GM12878 (cell line): ENCODE measurements around the gene RNF167. TPM values are rescaled to one million over a fixed set of nuclear protein-coding genes. Genes with fewer than 3 reads are reported as not detected.

Experiments
- ATAC-seq: fragments of 200-7000 bp; cut with Tn5 transposase; 3 replicates; pipeline ENCODE4 v1.9.1; 2020; ENCODE audit warnings: mild to moderate bottlenecking, moderate library complexity
- BruUV-seq: library from RNA; stranded (reverse); fragments of 400-500 nt; replicated peaks from 2 replicates; lab custom pipeline; 2021; lab: Mats Ljungman, UMichigan
- CTCF ChIA-PET: fragments of 300-600 bp; sonication (Branson Sonifier 250); formaldehyde crosslinking; extraction: SDS; loops from one replicate; lab custom pipeline; 2021; ENCODE audit warnings: inconsistent platforms; lab: Yijun Ruan, JAX
- POLR2A ChIA-PET: fragments of 350-600 bp; formaldehyde crosslinking; extraction: SDS; loops from one replicate; lab custom pipeline; 2021; ENCODE audit warnings: inconsistent platforms; lab: Charles Lee
- RAD21 ChIA-PET: fragments of 300-600 bp; sonication (Branson Sonifier 250); formaldehyde crosslinking; loops from one replicate; lab custom pipeline; 2023; ENCODE audit warnings: antibody characterized with exemption; ENCODE audit not compliant: unreplicated experiment; lab: Charles Lee
- SMC1A ChIA-PET: fragments of 300-600 bp; sonication (Branson Sonifier 250); formaldehyde crosslinking; loops from one replicate; lab custom pipeline; 2023; ENCODE audit not compliant: unreplicated experiment, uncharacterized antibody; lab: Charles Lee
- DNase-seq: peaks from one replicate; pipeline ENCODE4 v3.0.0-alpha.2; 2011; ENCODE audit warnings: low read depth, low spot score
- FAIRE-seq: peaks from 3 replicates; lab custom pipeline; 2011; peaks lifted over from hg19 to GRCh38; lab: Jason Lieb, UNC
- H2AFZ ChIP-seq: 2 replicates; pipeline ENCODE4 v1.6.0; 2011; ENCODE audit warnings: low read depth, low read length, control low read depth; ENCODE audit not compliant: control insufficient read depth
- H3K27ac ChIP-seq: 2 replicates; pipeline ENCODE4 v1.5.1; 2011; ENCODE audit warnings: control low read depth; ENCODE audit not compliant: control insufficient read depth, insufficient read depth
- H3K27me3 ChIP-seq, 2 experiments: replicated peaks in 1 of 2; 2 replicates each; pipeline versions ENCODE4 v1.6.0 to v1.6.1; 2011; ENCODE audit warnings: low read length in 1 of 2; ENCODE audit not compliant: control insufficient read depth in 2 of 2, insufficient read depth in 2 of 2
- H3K36me3 ChIP-seq, 2 experiments: 2 replicates each; pipeline ENCODE4 v1.5.1; 2011; ENCODE audit warnings: low read length in 1 of 2; ENCODE audit not compliant: control insufficient read depth in 2 of 2, insufficient read depth in 2 of 2
- H3K4me1 ChIP-seq: 2 replicates; pipeline ENCODE4 v1.6.1; 2011; ENCODE audit warnings: mild to moderate bottlenecking, low read length, moderate library complexity, mixed read lengths; ENCODE audit not compliant: control insufficient read depth, insufficient read depth
- H3K4me2 ChIP-seq: 2 replicates; pipeline ENCODE4 v1.6.0; 2011; ENCODE audit warnings: control low read depth; ENCODE audit not compliant: control insufficient read depth, insufficient read depth
- H3K4me3 ChIP-seq: fragments of 200-600 bp; sonication (generic); 2 replicates; pipeline ENCODE4 v1.5.1; 2016
- H3K79me2 ChIP-seq: 2 replicates; pipeline ENCODE4 v1.6.0; 2011; ENCODE audit warnings: low read length; ENCODE audit not compliant: control insufficient read depth, insufficient read depth
- H3K9ac ChIP-seq: 2 replicates; pipeline ENCODE4 v1.8.0; 2011; ENCODE audit warnings: low read length, control low read depth, mixed read lengths; ENCODE audit not compliant: control insufficient read depth, insufficient read depth
- H3K9me3 ChIP-seq: replicated peaks from 3 replicates; pipeline ENCODE4 v1.5.1; 2011; ENCODE audit warnings: mild to moderate bottlenecking, low read length; ENCODE audit not compliant: control insufficient read depth, insufficient read depth
- H4K20me1 ChIP-seq: 2 replicates; pipeline ENCODE4 v1.6.0; 2011; ENCODE audit not compliant: control insufficient read depth, insufficient read depth
- CHD2 ChIP-seq: IDR thresholded peaks from 2 replicates; pipeline ENCODE4 v1.6.1; 2011; ENCODE audit warnings: low read depth, low read length, improper control_type of control experiment, borderline replicate concordance
- HDAC6 ChIP-seq: fragments of 200-600 bp; sonication (generic); IDR thresholded peaks from one replicate; pipeline ENCODE4 v1.8.0; 2017; ENCODE audit warnings: antibody characterized with exemption; ENCODE audit not compliant: unreplicated experiment
- IKZF2 ChIP-seq, 2 experiments: fragments of 450-650 bp; IDR thresholded peaks; 2 replicates each; pipeline ENCODE4 v1.6.1; 2017; ENCODE audit warnings: mild to moderate bottlenecking in 2 of 2, moderate library complexity in 2 of 2
- PAX5 ChIP-seq: IDR thresholded peaks from 2 replicates; pipeline ENCODE4 v1.6.1; 2011; ENCODE audit warnings: low read depth, low read length, borderline replicate concordance
- POLR2AphosphoS5 ChIP-seq: IDR thresholded peaks from 2 replicates; pipeline ENCODE4 v1.6.1; 2011; ENCODE audit warnings: mild to moderate bottlenecking, low read length, inconsistent platforms
- STAT1 ChIP-seq: fragments of 450-650 bp; conservative IDR thresholded peaks from 2 replicates; pipeline ENCODE4 v1.6.1; 2014; ENCODE audit warnings: antibody characterized with exemption, mild to moderate bottlenecking
- YY1 ChIP-seq: IDR thresholded peaks from 2 replicates; pipeline ENCODE4 v1.6.1; 2011; ENCODE audit warnings: low read depth, mild to moderate bottlenecking, low read length
- ZNF274 ChIP-seq: IDR thresholded peaks from one replicate; pipeline ENCODE4 v1.8.0; 2011; ENCODE audit not compliant: insufficient read length, insufficient read depth
- ZSCAN29 ChIP-seq: fragments of 450-650 bp; IDR thresholded peaks from 2 replicates; pipeline ENCODE4 v1.6.1; 2017; ENCODE audit warnings: mild to moderate bottlenecking, moderate library complexity
- WGBS: methylation state at CpG from one replicate; pipeline ENCODE4 v1.1.6; 2016; ENCODE audit warnings: low lambda C conversion rate; ENCODE audit not compliant: insufficient replicate concordance, insufficient coverage; ENCODE audit errors: missing lambda C conversion rate; 5-methylcytosine and 5-hydroxymethylcytosine counted together
- in situ Hi-C: fragments of 300-500 bp; cut with MboI; formaldehyde crosslinking; loops from 9 replicates; pipeline ENCODE4 v1.14.3; 2018; ENCODE audit warnings: mixed read lengths
- intact Hi-C: fragments of 100-400 bp; cut with micrococcal nuclease; formaldehyde crosslinking; loops from one replicate; pipeline ENCODE4 v1.14.2; 2022; ENCODE audit not compliant: unreplicated experiment
- polyA plus RNA-seq, 11 experiments: library from polyadenylated mRNA; depleted of rRNA in 4 of 11; unstranded in 6 of 11; stranded (reverse) in 5 of 11; fragments of >200 nt; fragmentation: Nextera tagmentation in 4 of 11; fragmentation: Illumina TruSeq in 1 of 11; extraction: Ambion mirVana in 4 of 11; extraction: Trizol in 1 of 11; gene quantifications; 1 replicate in 1 of 11; 2 replicates in 10 of 11; pipeline versions ENCODE4 v1.2.1 to v1.2.3, GENCODE V29; 2011 to 2016; ENCODE audit warnings: inconsistent platforms in 2 of 11, missing spikeins in 2 of 11, low read depth in 1 of 11
- total RNA-seq, 4 experiments: library from RNA; depleted of rRNA in 3 of 4; stranded (reverse); fragments of >200 nt in 3 of 4; fragmentation: Illumina TruSeq in 1 of 4; extraction: Trizol in 1 of 4; gene quantifications; 2 replicates each; pipeline versions ENCODE4 v1.2.1 to v1.2.3, GENCODE V29; 2013 to 2021
- TF ChIP-seq, protein P1 (sequence below): fragments of 450-650 bp; IDR thresholded peaks from 2 replicates; pipeline ENCODE4 v1.6.1; 2014; ENCODE audit warnings: mild to moderate bottlenecking

The RNF167 gene
- total and polyA plus RNA-seq, 10 of the 15 experiments (the other 5 are each of a cell fraction or from before 2014, with no cell fraction given) = 33.6 to 147 (median 57.6) TPM

DNA sequence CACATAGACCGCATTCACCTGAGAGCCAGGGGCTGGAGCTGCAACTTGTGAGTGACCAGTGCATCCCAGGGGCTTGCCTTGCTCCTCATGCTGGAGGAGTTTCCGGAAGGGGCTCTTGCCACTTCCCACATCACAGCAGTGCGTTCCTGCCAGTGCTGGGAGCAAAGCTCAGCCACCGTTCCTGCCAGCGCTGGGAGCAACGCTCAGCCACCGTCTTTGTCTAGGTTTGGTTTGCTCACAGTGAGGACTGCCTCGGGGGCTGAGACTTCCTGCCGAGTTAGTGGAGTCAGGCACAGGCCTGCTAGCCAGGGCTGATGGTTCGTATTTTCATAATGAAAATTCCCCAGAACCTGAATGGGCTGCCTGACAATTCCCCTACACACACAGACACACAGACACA, 31.8 kb upstream of the RNF167 start:
- POLR2A ChIA-PET = interaction anchor here (0.6 to 1.4 kb wide), 4 partner anchors 8 to 151 kb away, joined by 3 to 6 read pairs (median 4); partner anchors contain the start of genes RNF167, SLC25A11 and SPAG7
- H3K9me3 ChIP-seq = no peaks in the 10 kb centered on the region
- DNase-seq (no peak), ATAC-seq (no peak), FAIRE-seq (no peak)
- WGBS = 67% methylated on average over 9 of the region's 10 CpGs
- intact Hi-C loops (no loop called here), in situ Hi-C loops (no loop called here)
- BruUV-seq = no TSS peak
- no peaks in the 10 kb centered on the region for H3K36me3 ChIP-seq
- RAD21 ChIA-PET = interaction anchor here (0.6 to 2.2 kb wide), 9 partner anchors 31 to 164 kb away, joined by 3 to 28 read pairs (median 4); partner anchors contain the start of genes CAMTA2, PFN1, RNF167 and SLC25A11
- TF ChIP-seq, protein P1, sequence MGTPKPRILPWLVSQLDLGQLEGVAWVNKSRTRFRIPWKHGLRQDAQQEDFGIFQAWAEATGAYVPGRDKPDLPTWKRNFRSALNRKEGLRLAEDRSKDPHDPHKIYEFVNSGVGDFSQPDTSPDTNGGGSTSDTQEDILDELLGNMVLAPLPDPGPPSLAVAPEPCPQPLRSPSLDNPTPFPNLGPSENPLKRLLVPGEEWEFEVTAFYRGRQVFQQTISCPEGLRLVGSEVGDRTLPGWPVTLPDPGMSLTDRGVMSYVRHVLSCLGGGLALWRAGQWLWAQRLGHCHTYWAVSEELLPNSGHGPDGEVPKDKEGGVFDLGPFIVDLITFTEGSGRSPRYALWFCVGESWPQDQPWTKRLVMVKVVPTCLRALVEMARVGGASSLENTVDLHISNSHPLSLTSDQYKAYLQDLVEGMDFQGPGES = no peak
- no peak for TF ChIP-seq ZSCAN29
- no peak for TF ChIP-seq HDAC6
- no peak for TF ChIP-seq IKZF2 (IDR thresholded peaks at IDR 0.05)
- TF ChIP-seq YY1 = no peak
- no peak for TF ChIP-seq CHD2
- no peak for TF ChIP-seq STAT1
- TF ChIP-seq POLR2AphosphoS5 = no peak
- TF ChIP-seq PAX5 = no peak
- no peak for TF ChIP-seq ZNF274
- SMC1A ChIA-PET = interaction anchor here (1.1 to 3.2 kb wide), 8 partner anchors 9 to 154 kb away, joined by 3 to 20 read pairs (median 5); partner anchors contain the start of genes C17orf107, RNF167, SLC25A11 and SPAG7
- no peaks in the 10 kb centered on the region for H4K20me1 ChIP-seq
- H3K27ac ChIP-seq = no peak overlapping the region
- no peak overlapping the region for H3K9ac ChIP-seq
- no peak overlapping the region for H3K4me2 ChIP-seq
- H3K79me2 ChIP-seq = no peaks in the 10 kb centered on the region
- H2AFZ ChIP-seq = peak overlapping the region; percentile 15; the same call in 1 of the 2 replicates
- H3K4me1 ChIP-seq = peaks cover 7% of the 10 kb centered on the region
- no peak overlapping the region for H3K4me3 ChIP-seq
- CTCF ChIA-PET = interaction anchor here (0.7 to 3.0 kb wide), 19 partner anchors 10 to 159 kb away, joined by 3 to 35 read pairs (median 6); partner anchors contain the start of genes CAMTA2, ENO3, RNF167 and SLC25A11
- no peaks in the 10 kb centered on the region; a peak in 1 of 4 replicates for H3K27me3 ChIP-seq
